ENCODE measurements around the gene ANKRD17. TPM values are rescaled to one million over a fixed set of nuclear protein-coding genes. Genes with fewer than 3 reads are reported as not detected.
A peak's percentile ranks its signal among the peaks of the same experiment; 100 is the strongest.

The ANKRD17 gene
- total RNA-seq, 1 donor from 2014 or later = 38.9 TPM

DNA sequence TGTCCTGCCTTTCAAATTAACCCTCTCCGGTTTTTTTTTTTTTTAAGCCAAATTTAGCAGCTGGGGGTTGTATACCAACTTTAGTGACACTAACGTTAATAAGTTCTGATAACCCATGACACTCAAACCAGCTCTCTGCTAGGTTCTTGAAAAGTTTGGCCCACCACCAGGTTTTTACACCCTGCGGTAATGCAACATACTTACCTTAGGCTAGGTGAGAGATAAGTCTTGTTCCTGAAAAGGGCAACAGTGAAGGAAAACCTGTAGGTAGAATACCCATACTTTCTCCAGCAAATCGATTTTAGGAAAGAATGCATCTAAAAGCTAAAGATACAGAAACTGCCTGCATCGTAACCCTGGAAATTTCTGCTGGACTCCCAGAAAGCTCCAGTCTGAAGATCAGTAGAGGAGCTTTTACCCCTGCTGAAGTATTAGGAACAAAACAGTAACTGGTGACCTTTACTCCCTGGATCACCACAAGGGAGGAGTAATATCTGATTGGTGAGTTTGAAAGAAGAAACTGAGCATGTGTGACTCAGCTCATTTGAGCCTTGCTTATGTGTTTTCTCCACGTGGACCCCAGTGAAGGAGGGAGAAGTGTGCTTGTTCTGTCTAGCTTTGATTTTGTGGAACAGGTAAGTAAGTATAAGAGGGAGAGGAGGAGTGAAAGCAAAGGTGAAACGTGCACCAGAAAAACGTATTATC lies 154.6 kb downstream of the ANKRD17 start:
- ATAC-seq = no peak

DNA sequence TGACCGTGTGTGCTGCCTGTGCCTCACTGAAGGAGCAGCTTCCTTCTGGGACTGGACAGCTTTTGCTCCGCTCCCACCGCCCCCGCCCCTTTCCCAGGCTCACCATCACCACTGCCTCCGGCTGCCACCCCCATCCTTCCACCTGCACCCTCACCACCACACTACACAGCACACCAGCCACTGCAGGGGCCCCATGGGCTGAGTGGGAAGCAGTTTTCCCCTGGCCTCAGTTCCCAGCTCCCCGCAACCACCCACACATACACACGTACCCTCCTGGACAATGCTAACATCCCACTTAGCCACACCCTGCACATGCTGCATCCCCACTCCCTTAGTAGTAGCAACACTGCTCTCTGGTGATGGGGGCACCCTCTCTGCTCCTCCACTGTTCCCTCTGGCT lies 159.5 kb downstream of the ANKRD17 start:
- ATAC-seq = peak; percentile 35

DNA sequence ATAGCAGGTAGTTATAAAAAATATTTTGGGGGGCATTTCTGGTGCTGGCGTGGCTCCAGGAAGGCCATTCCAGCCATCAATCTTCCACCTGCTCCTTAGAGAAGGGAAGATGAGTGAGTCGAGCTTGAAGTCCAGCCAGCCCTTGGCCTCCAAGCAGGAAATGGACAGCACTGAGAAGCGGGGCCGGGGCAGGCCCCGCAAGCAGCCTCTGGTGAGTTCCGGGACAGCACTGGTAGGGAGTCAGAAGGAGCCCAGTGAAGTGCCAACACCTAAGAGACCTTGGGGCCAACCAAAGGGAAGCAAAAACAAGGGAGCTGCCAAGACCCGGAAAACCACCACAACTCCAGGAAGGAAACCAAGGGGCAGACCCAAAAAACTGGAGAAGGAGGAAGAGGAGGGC lies 159.9 kb downstream of the ANKRD17 start:
- no peak for ATAC-seq

DNA sequence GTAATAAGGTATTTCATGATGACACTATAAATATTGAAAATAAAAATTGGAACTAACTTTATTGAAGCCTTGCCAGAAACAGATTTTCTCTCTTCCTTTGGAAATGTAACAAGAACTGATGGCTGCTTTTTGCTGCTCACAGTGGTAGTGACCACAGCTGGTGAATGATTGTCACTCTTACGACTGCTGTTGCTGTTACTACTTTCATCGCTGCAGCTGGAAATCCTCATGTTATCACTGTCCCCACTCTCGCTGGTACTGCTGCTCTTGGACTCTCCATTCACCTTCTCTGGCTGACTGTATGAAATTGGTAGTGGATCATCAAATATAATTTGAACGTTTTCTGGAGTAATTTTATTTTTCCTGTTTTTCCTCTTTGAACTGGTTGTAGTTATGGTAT lies 160.6 kb downstream of the ANKRD17 start:
- no peak for ATAC-seq

DNA sequence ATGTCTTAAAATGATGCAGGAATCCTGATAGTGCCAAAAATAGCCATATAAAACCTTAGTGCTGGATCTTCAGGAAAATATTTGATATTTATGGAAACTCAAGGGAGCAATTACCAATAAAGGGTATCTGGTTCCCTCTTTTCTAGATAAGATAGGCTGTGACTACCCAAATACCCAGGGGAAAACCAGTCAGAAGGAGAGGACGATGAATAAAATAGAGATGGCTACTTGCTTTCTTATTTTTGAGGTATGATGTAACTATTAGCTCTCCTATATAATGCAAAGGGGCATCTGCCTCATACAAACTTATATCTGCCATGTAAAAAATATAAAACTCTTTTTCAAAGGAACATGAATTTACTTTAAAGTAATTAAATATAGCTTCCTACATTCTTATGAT lies 165.7 kb downstream of the ANKRD17 start:
- no peak for ATAC-seq

DNA sequence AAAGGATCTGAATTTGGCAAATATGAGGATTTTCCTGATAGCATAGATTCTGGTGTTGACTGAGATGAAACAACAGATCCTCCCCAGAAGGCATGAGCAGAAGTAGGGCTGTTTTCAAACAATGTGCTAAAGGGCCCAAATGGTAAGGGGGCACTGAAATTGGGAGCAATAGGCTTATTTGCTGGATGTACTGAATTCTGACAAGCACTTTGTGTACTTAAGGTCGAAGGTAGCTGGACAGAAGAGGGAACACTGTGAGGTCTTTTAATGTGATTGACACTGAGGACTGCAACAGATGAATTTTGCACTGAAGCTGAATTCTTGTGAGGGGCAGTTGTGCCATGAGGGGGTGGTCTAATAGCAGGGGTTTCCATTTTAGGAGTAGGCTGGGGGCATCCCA lies 167.9 kb downstream of the ANKRD17 start:
- ATAC-seq = no peak

DNA sequence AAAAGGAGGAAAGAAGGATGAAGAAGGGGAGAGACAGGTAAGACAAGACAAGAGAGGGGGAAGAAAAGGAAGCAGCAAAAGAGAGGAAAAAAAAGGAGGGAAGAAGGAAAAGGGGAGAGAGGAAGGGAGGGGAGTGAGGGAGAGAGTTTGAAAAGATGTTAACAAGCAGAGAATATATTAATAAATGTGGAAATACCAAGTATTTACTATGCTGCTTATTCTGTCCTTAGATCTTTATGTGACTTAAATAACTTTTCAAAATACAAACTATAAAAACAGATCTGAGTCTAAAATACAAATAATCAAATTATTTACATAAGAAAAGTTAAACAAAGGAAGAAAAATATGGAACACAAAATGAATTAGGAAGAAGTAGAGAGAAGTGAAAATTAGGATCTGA lies 170.7 kb downstream of the ANKRD17 start:
- no peak for ATAC-seq

DNA sequence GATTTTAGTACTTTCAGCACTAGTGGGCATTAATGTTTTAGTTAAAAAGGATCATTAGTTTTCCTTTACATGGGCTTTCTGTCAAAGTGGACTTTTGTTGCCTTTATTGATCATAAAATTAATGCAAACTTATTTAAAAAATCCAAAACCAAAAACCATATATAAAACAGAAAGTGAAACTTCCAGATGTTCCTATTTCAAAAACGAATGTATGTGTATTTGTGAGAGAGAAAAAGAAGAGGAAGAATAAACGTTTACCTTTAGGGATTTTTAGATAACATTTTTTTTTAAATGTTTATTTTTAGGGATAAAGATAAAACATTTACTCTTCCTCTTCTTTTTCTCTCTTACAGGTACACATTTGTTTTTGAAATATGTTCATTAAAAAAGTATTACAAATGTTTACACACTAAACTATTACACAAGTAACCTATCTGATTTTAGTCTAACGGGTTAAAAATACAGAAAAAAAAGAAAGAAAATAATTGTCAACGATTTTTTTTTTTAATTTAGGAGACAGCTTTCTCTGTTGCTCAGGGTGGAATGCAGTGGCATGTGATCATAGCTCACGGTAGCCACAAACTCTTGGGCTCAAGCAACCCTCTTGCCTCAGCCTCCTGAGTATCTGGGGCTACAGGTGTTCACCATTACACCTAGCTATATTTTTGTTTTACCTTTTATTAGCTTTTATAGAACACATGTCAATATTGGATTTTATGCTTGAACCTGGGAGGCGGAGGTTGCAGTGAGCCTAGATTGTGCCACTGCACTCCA lies 172.3 kb downstream of the ANKRD17 start:
- no peak for ATAC-seq

DNA sequence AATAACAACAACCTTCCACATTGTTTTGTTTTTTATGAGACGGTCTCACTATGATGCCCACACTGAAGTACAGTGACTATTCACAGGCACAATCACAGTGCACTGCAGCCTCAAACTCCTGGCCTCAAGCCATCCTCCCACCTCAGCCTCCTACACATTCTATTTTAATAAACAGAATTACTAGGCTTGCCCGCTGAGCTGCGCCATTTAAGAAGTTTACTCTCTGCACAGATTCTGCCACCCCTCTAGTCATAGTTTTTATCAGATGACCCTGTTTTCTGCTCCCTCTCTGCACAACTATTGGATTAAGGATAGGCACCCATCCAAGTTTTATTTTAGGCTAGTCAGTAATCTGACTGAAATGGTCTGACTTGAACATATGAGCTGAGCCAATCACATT lies 177.8 kb downstream of the ANKRD17 start:
- no peak for ATAC-seq

DNA sequence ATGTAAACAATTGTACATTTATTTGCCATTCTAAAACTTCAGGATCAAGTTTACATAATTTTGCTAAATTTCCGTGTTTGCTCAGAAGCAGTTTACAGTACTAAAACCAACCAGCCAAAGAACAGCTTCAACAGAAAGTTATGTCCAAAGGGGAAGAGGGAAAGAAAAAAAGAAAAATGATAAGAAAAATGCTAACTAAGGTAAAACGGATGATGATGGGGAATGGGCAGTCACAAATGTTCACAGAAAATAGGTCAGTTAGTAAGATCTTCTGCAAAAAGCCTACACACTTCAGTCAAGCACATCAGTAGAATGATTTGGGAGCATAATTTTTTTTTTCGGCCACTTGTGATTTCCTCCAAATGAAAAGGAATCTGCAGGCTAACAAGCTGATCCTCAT lies 182.8 kb downstream of the ANKRD17 start:
- no peak for ATAC-seq

DNA sequence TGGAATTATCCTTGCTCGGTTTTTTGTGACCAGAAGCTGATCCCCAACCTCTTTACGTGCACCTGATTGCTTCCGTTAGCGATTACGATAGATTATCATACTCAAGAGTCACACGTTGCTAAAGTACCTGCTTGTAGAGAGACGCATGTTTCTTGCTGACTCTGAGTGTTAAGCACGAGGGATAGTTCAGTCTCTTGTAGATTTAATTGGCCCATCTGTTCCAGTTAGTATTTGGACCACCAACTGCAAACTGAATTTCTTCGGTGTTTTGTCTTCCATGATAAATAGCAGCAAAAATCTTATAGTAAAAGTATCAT lies 188.6 kb downstream of the ANKRD17 start:
- peak; percentile 24 for ATAC-seq

DNA sequence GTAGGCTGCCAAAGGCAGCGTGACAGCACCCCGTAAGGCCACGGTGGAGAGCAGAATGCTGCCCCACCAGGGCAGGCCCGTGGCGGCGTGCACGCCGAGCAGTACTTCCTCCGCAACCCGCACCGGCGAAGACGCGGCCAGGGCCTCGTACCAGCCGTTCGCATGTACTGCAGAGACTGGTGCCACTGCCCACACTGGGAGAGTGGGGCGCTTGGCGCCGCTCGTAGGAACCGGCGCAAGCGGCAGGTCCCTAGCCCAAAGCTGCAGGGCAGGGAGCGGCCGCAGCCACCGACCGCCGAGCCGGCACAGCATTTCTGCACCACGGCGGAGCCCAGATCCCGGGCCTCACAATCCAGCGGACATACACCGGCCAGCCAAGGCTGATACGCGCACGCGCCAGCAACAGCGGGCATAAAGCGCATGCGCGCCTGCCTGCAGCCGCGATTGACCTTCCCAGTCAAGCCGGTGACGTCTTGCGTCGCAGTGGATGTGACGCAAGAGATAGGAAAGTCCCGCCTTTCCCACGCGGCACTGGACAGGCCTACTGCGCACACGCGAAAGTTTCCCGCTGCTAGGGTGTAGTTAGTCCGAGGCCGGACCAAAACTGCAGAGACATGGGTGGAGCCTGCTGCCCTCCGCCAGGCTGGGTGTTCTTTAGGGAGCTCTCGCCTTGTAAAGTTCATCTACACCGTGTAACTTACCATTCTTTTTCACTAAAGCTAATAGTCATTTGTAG lies 189.1 kb downstream of the ANKRD17 start, which contains the start of gene COX18:
TSS of gene COX18 (minus strand) at position 379 of the 736 bp plus-strand sequence. CDS start at position 312, 67 bp downstream.
- ATAC-seq = peak; percentile 96

DNA sequence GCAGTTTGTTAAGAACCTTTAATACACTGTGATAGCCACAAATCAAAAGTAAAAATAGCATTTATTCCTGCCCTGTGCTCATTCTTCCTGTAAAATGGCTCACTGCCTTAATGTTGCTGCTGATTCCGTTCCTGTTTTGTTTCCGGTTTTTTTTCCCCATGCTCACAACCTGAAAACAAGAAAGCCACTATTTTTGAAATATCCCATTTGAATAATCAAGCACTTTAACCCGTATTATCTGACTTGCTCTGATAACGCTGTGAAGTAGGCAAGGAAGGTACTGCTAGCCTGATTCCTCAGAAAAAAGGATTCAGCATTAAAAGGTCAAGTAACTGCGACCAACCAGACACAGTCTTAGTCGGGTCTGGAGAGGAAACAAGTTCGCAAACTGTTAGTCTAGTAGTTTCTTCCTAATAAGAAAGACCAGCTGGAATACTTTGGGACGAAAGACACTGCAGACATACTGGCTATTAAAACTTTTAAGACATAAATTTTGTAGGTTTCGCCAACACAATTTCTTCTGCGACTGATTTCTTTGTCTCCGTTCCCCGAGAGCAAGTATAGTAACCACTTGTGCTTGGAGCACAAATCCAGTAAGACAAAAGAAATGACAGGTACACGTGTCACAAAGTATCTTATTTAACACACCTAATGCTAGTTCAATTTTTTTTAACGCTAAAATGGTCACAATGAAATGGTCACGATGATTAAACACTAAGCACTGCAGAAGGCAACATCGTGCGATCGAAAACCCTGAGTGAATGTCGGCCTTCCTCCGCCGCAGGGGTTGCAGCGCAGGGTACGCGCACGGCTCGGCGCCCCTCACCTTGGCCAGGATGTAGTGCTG lies 189.9 kb downstream of the ANKRD17 start:
- ATAC-seq = no peak

DNA sequence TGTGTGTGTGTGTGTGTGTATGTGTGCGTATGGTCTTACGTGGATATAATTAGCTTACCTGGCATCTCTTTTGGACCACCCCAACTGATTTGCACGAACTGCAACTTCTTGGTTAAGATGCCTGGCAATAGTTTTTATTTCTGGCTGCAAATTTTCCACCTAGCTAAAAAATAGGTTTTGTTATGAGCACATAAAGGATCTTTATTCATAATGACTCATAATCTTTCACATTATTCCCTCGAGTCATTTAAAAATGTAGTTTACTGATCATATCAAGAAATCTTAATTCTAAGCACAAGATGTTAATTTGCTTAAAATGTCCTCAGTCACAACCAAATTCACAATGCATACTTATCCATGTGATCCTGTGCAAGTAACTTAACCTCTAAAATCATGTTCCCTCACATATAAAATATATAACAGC lies 190.6 kb downstream of the ANKRD17 start:
- no peak for ATAC-seq

DNA sequence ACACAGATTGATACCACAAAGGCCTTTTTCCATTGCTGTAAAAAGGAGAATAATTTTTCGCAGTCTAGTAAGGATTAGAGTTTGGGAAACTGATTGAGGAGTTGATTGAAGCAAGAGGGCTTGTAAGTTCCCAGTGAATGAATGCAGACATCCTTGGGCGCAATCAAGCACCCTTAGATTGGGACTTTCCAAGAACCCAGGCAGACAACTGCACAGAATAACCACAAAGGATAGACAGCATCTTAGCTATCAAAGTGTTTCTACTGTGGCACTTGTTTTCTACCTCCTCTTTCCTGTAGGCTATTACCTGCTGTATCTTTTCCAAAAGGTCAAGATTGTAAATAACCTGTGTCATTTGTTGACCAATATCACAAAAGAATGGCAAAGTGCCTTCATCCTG lies 191.7 kb downstream of the ANKRD17 start:
- ATAC-seq = no peak

DNA sequence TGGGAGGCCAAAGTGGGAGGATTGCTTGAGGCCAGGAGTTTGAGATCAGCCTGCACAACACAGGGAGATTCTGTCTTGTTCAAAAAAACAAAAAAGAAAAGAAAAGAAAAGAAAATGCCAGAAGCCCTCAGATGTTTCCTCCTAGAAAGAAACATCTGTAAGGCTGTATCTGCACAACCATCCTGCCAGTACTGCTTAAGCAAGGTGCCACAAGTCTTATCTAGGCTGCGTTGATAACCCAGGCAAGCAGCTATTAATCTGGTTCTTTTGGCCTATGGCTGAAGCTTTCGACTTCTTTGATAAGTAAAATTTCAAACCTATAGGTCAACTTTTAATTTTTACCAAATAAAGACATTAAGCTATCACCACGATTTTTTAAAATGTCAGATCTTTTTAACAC lies 192.2 kb downstream of the ANKRD17 start:
- no peak for ATAC-seq

DNA sequence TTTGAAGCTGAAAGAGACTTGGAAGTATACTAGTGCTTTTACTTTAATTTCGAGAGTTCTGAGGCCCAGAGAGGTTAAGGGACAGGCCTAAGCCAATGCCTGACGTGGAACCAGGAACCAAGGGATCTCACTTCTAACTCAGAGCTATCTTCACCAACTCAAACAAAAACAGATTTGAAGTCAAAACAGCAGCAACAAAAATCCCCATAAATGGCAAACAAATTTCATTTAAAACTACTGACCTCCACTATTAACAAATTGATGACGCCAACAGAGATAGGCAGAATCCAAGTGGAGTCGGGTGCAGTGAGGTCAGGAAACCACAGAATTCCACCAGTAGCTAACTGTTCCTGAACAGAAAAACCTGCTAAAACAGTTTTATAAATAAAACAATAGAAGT lies 194.1 kb downstream of the ANKRD17 start:
- no peak for ATAC-seq

DNA sequence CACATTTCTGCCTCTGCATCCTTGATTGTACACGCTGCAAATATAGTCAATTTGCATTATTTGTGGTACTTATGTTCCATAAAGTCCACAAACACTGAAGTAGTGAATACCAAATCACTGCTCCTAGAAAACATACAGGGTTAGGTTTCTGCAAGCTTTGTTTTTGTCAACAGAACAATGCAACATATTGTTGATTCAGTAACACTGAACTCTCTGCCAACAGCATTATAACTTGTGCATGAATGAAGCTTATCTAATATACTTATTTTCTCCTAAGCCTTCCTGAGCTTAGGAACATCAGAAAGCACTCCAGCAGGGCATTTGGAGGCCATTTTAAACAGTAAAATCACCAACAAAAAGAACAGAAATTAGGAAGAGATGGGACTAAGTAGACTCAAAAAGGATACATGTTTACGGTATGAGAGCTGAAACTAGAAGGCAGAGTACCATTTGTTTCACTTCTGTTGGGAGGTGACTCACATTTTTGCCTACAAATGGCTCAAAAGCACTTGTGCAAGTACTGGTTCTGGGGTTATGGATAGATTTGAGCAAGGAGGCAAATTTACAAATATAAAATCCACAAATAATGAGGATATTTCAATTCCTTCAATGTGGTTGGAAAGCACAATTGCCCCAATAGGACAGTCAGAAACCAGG lies 203.2 kb downstream of the ANKRD17 start:
- ATAC-seq = no peak

DNA sequence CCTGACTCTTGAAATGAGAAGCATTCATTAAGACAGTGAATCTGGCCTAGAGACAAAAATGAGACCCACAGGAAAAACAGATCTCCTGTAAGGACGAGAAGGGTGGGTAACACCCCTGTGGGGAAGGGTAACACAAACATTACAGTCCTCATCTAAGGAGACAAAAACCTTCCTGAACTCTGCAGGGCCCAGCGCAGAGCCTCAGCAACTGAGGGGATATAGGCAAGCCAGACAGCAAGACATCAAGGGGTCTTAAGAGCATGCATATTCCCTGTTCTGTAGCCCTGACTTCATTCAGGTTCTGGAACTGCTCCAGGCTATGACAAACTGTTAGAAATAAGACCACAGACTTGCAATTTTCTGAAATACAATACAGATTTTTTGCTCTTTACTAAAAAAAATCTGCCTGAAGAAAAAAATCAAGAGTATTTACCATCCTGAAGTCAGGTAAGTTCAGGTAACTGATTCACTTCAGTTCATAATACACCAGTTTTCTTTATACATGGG lies 204.6 kb downstream of the ANKRD17 start:
- ATAC-seq = no peak

DNA sequence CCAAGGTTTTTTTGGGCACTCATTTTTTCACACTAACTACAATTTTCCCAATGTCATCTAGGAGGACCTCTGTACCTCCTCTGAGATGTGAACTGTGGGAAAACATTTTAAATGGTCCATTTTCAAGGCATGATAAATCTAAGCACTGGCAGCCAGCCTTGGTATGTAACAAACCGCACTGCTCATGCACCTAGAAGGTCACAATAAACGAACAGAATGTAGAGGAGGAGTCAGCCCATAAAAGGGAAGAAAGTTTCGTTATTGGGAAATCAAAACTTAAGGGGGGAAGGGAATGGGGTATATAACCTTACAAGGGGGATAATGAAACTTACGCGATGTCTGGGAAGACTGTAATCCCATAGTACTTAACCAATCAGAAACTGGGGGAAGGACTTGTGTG lies 205.5 kb downstream of the ANKRD17 start:
- no peak for ATAC-seq

DNA sequence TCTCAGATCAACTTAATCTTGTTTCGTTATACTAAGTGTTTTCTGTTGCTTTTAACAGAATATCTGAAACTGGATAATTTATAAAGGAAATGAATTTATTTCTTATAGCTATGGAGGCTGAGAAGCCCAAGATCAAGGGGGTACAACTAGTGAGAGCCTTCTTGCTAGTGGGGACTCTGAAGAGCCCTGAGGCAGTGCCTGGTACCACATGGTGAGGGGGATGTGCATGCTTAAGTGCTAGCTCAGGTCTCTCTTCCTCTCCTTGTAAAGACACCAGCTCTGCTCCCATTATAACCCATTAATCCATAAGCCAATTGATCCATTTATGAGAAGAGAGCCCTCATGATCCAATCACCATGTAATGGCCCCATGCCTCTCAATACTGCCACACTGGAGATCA lies 207.0 kb downstream of the ANKRD17 start:
- no peak for ATAC-seq

DNA sequence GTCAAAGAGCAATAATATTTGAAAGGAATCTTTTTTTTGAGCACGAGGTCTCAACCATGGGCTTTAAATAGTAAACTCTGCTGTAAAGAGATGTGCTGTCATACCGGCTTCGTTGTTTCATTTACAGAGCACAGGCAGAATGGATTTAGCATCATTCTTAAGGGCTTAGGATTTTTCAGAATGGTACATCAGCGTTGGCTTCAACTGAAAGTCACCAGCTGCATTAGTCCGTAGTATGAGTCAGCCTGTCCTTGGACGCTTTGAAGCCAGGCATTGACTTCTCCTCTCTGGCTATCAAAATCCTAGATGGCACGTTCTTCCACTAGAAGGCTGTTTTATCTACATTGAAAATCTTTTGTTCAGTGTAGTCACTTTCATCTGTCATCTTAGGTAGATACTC lies 212.7 kb downstream of the ANKRD17 start:
- no peak for ATAC-seq
